OCI-LY1 (cell line): Measurements from ENCODE around the gene PEX5L.

Source experiments
- H2AFZ ChIP-seq: fragments of 200-600 bp; sonication (generic), shearing (Covaris generic); 2 replicates; pipeline ENCODE4 v1.6.0; 2014; ENCODE audit warnings: antibody characterized with exemption, mild to moderate bottlenecking, low read length
- H3F3A ChIP-seq: fragments of 200-600 bp; sonication (generic), shearing (Covaris generic); 2 replicates; pipeline ENCODE4 v1.6.0; 2014; ENCODE audit warnings: mild to moderate bottlenecking, antibody characterized with exemption, low read length, moderate library complexity; ENCODE audit not compliant: insufficient read depth
- H3K27ac ChIP-seq: fragments of 200-600 bp; sonication (generic); 2 replicates; pipeline ENCODE4 v1.5.1; 2014; ENCODE audit warnings: low read length, mixed run types, mild to moderate bottlenecking, low read depth; ENCODE audit not compliant: poor library complexity, severe bottlenecking
- H3K27me3 ChIP-seq: fragments of 200-600 bp; sonication (generic); 2 replicates; pipeline ENCODE4 v1.6.0; 2014; ENCODE audit warnings: antibody characterized with exemption, mild to moderate bottlenecking, low read length, moderate library complexity; ENCODE audit not compliant: insufficient read depth
- H3K36me3 ChIP-seq: fragments of 200-600 bp; sonication (generic); 2 replicates; pipeline ENCODE4 v1.6.1; 2014; ENCODE audit warnings: mild to moderate bottlenecking, antibody characterized with exemption, low read length, moderate library complexity, mixed read lengths; ENCODE audit not compliant: insufficient read depth
- H3K4me1 ChIP-seq: fragments of 200-600 bp; sonication (generic); 2 replicates; pipeline ENCODE4 v1.5.1; 2014; ENCODE audit warnings: mild to moderate bottlenecking, low read length, moderate library complexity; ENCODE audit not compliant: insufficient read depth, severe bottlenecking
- H3K4me2 ChIP-seq: fragments of 200-600 bp; sonication (generic), shearing (Covaris generic); 2 replicates; pipeline ENCODE4 v1.6.1; 2014; ENCODE audit warnings: low read length
- H3K4me3 ChIP-seq: fragments of 200-600 bp; sonication (generic); 2 replicates; pipeline ENCODE4 v1.5.1; 2014; ENCODE audit warnings: low read length, low read depth, mild to moderate bottlenecking, mixed read lengths; ENCODE audit not compliant: poor library complexity, severe bottlenecking
- H3K79me2 ChIP-seq: fragments of 200-600 bp; shearing (Covaris generic); 2 replicates; pipeline ENCODE4 v1.6.1; 2016; ENCODE audit warnings: mixed run types, low read length, mixed read lengths; ENCODE audit not compliant: insufficient read depth
- H3K9ac ChIP-seq: fragments of 200-600 bp; sonication (generic), shearing (Covaris generic); 2 replicates; pipeline ENCODE4 v1.6.1; 2014; ENCODE audit warnings: mild to moderate bottlenecking, low read length, mixed read lengths
- H3K9me2 ChIP-seq: fragments of 200-600 bp; sonication (generic), shearing (Covaris generic); 2 replicates; pipeline ENCODE4 v1.6.1; 2014; ENCODE audit warnings: low read depth, mild to moderate bottlenecking, low read length, mixed read lengths
- H3K9me3 ChIP-seq: fragments of 200-600 bp; shearing (Covaris generic); 2 replicates; pipeline ENCODE4 v1.6.1; 2014; ENCODE audit warnings: low read length, mixed read lengths
- H4K20me1 ChIP-seq: fragments of 200-600 bp; sonication (generic), shearing (Covaris generic); 2 replicates; pipeline ENCODE4 v1.6.0; 2016; ENCODE audit warnings: mild to moderate bottlenecking, low read length; ENCODE audit not compliant: insufficient read depth
- EZH2 ChIP-seq: fragments of 200-600 bp; sonication (generic), shearing (Covaris generic); IDR thresholded peaks from 2 replicates; pipeline ENCODE4 v1.8.0; 2017; ENCODE audit warnings: borderline replicate concordance, mixed run types, mild to moderate bottlenecking, antibody characterized with exemption, low read length, moderate library complexity, mixed read lengths
- TF ChIP-seq, protein P1 (sequence below): fragments of 200-600 bp; sonication (generic), shearing (Covaris generic); IDR thresholded peaks from 2 replicates; pipeline ENCODE4 v1.5.1; 2017; ENCODE audit warnings: mild to moderate bottlenecking, antibody characterized with exemption, low read length, moderate library complexity, mixed read lengths

Gene PEX5L

DNA sequence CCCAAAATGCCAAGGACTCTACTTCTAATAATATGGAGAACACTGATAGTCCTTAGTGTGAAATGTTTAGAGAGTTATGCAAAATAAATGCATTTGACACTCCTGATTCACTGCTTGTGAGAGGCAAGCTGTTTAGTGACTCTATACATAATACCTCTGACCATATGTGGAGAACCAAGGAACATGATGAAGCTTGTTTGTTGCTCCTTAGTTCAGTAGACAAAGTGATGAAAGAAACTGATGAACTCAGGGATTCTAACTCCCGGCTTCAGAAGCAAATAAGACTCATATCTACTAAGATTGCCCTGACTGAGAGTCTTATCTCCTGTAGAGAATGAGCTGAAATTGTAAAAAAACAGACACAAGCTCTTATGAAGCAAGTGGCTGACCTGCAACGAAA is 41.3 kb downstream of the PEX5L start:
- Histone ChIP-seq H3K4me3 (no peak overlapping the region), H3K9ac (no peak overlapping the region), H3K36me3 (no peaks in the 10 kb centered on the region), H3K79me2 (no peaks in the 10 kb centered on the region), H3K27ac (no peak overlapping the region), H3K4me1 (no peaks in the 10 kb centered on the region), H3K4me2 (no peak overlapping the region), H4K20me1 (no peaks in the 10 kb centered on the region), H3K9me2 (no peaks in the 10 kb centered on the region), H3K9me3 (no peaks in the 10 kb centered on the region), H3K27me3 (no peaks in the 10 kb centered on the region), H3F3A (no peaks in the 10 kb centered on the region), H2AFZ (no peak overlapping the region)
- no peak for TF ChIP-seq EZH2
- TF ChIP-seq, protein P1, sequence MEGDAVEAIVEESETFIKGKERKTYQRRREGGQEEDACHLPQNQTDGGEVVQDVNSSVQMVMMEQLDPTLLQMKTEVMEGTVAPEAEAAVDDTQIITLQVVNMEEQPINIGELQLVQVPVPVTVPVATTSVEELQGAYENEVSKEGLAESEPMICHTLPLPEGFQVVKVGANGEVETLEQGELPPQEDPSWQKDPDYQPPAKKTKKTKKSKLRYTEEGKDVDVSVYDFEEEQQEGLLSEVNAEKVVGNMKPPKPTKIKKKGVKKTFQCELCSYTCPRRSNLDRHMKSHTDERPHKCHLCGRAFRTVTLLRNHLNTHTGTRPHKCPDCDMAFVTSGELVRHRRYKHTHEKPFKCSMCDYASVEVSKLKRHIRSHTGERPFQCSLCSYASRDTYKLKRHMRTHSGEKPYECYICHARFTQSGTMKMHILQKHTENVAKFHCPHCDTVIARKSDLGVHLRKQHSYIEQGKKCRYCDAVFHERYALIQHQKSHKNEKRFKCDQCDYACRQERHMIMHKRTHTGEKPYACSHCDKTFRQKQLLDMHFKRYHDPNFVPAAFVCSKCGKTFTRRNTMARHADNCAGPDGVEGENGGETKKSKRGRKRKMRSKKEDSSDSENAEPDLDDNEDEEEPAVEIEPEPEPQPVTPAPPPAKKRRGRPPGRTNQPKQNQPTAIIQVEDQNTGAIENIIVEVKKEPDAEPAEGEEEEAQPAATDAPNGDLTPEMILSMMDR, result no peak

DNA sequence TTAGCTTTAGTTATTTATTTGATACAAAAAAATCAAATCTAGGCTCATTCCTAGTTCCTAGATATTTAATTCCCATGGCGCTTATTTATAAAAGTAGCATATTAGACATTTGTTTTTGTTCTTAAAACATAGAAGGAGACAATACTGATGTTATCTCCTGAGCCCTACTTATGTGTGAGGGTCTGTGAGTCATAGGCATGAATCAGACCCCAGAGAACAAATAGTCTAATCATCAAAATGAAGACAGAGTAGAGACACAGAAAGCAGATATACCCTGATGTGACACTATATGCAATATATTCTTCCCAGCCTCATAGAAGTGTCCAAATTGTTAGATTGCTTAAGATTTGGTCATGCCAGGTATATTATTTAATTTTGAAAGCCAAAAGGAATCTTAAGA is 44.9 kb downstream of the PEX5L start:
- no peak overlapping the region for H2AFZ ChIP-seq
- no peaks in the 10 kb centered on the region for H3K9me3 ChIP-seq
- H3K79me2 ChIP-seq, result no peaks in the 10 kb centered on the region
- no peaks in the 10 kb centered on the region for H3K36me3 ChIP-seq
- no peaks in the 10 kb centered on the region for H4K20me1 ChIP-seq
- H3K9me2 ChIP-seq, result no peaks in the 10 kb centered on the region
- TF ChIP-seq, protein P1, result no peak
- TF ChIP-seq EZH2, result no peak
- no peak overlapping the region for H3K4me3 ChIP-seq
- H3K27me3 ChIP-seq, result no peaks in the 10 kb centered on the region
- H3K4me2 ChIP-seq, result no peak overlapping the region
- H3K9ac ChIP-seq, result no peak overlapping the region
- no peak overlapping the region for H3K27ac ChIP-seq
- no peaks in the 10 kb centered on the region for H3K4me1 ChIP-seq
- no peaks in the 10 kb centered on the region for H3F3A ChIP-seq

DNA sequence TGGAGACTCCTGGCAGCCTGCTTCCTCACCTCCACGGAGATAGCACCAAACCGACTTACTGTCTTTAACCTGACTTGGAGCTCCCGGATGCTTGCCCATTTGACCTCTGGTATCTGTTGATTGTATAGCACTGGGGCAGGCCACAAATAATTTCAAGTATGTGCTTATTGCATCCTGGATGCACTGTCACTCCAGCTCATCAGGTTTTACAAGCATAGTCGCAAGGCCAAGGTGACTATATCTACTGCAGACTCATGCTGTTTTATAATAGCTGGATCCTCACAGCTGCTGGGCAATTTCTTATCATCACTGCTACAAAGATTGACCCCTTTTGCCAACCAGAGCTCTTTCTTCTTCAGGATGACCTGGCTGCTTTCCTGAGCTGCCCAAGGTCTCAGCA is 45.6 kb downstream of the PEX5L start:
- Histone ChIP-seq H3F3A (no peaks in the 10 kb centered on the region), H2AFZ (no peak overlapping the region), H3K79me2 (no peaks in the 10 kb centered on the region), H3K4me3 (no peak overlapping the region), H3K9ac (no peak overlapping the region), H3K4me1 (no peaks in the 10 kb centered on the region), H3K36me3 (no peaks in the 10 kb centered on the region), H3K4me2 (no peak overlapping the region), H3K9me2 (no peaks in the 10 kb centered on the region), H3K27me3 (no peaks in the 10 kb centered on the region), H3K27ac (no peak overlapping the region), H3K9me3 (no peaks in the 10 kb centered on the region), H4K20me1 (no peaks in the 10 kb centered on the region)
- TF ChIP-seq, protein P1, result no peak
- no peak for TF ChIP-seq EZH2
